GM12878 (cell line): ENCODE data around the gene LINC00632. TPM values are rescaled to one million over a fixed set of nuclear protein-coding genes. Genes with fewer than 3 reads are reported as not detected.
A peak's percentile ranks its signal among the peaks of the same experiment; 100 is the strongest.

ENCODE experiments used
- ATAC-seq: fragments of 200-7000 bp; cut with Tn5 transposase; 3 replicates; pipeline ENCODE4 v1.9.1; 2020; ENCODE audit warnings: mild to moderate bottlenecking, moderate library complexity
- Bru-seq: library from RNA; stranded (reverse); fragments of 400-500 nt; gene quantifications from one replicate; lab custom pipeline; 2021; lab: Mats Ljungman, UMichigan
- BruChase-seq, 2 experiments: library from RNA; stranded (reverse); fragments of 400-500 nt; gene quantifications; one replicate each; lab custom pipeline; 2021; lab: Mats Ljungman, UMichigan
- BruUV-seq: library from RNA; stranded (reverse); fragments of 400-500 nt; replicated peaks from 2 replicates; lab custom pipeline; 2021; lab: Mats Ljungman, UMichigan
- CTCF ChIA-PET: fragments of 300-600 bp; sonication (Branson Sonifier 250); formaldehyde crosslinking; extraction: SDS; loops from one replicate; lab custom pipeline; 2021; ENCODE audit warnings: inconsistent platforms; lab: Yijun Ruan, JAX
- POLR2A ChIA-PET: fragments of 350-600 bp; formaldehyde crosslinking; extraction: SDS; loops from one replicate; lab custom pipeline; 2021; ENCODE audit warnings: inconsistent platforms; lab: Charles Lee
- RAD21 ChIA-PET: fragments of 300-600 bp; sonication (Branson Sonifier 250); formaldehyde crosslinking; loops from one replicate; lab custom pipeline; 2023; ENCODE audit warnings: antibody characterized with exemption; ENCODE audit not compliant: unreplicated experiment; lab: Charles Lee
- SMC1A ChIA-PET: fragments of 300-600 bp; sonication (Branson Sonifier 250); formaldehyde crosslinking; loops from one replicate; lab custom pipeline; 2023; ENCODE audit not compliant: unreplicated experiment, uncharacterized antibody; lab: Charles Lee
- DNase-seq: peaks from one replicate; pipeline ENCODE4 v3.0.0-alpha.2; 2011; ENCODE audit warnings: low read depth, low spot score
- FAIRE-seq: peaks from 3 replicates; lab custom pipeline; 2011; peaks lifted over from hg19 to GRCh38; lab: Jason Lieb, UNC
- H2AFZ ChIP-seq: 2 replicates; pipeline ENCODE4 v1.6.0; 2011; ENCODE audit warnings: low read depth, low read length, control low read depth; ENCODE audit not compliant: control insufficient read depth
- H3K27ac ChIP-seq: 2 replicates; pipeline ENCODE4 v1.5.1; 2011; ENCODE audit warnings: control low read depth; ENCODE audit not compliant: control insufficient read depth, insufficient read depth
- H3K27me3 ChIP-seq, 2 experiments: replicated peaks in 1 of 2; 2 replicates each; pipeline versions ENCODE4 v1.6.0 to v1.6.1; 2011; ENCODE audit warnings: low read length in 1 of 2; ENCODE audit not compliant: control insufficient read depth in 2 of 2, insufficient read depth in 2 of 2
- H3K36me3 ChIP-seq, 2 experiments: 2 replicates each; pipeline ENCODE4 v1.5.1; 2011; ENCODE audit warnings: low read length in 1 of 2; ENCODE audit not compliant: control insufficient read depth in 2 of 2, insufficient read depth in 2 of 2
- H3K4me1 ChIP-seq: 2 replicates; pipeline ENCODE4 v1.6.1; 2011; ENCODE audit warnings: mild to moderate bottlenecking, low read length, moderate library complexity, mixed read lengths; ENCODE audit not compliant: control insufficient read depth, insufficient read depth
- H3K4me2 ChIP-seq: 2 replicates; pipeline ENCODE4 v1.6.0; 2011; ENCODE audit warnings: control low read depth; ENCODE audit not compliant: control insufficient read depth, insufficient read depth
- H3K4me3 ChIP-seq: fragments of 200-600 bp; sonication (generic); 2 replicates; pipeline ENCODE4 v1.5.1; 2016
- H3K79me2 ChIP-seq: 2 replicates; pipeline ENCODE4 v1.6.0; 2011; ENCODE audit warnings: low read length; ENCODE audit not compliant: control insufficient read depth, insufficient read depth
- H3K9ac ChIP-seq: 2 replicates; pipeline ENCODE4 v1.8.0; 2011; ENCODE audit warnings: low read length, control low read depth, mixed read lengths; ENCODE audit not compliant: control insufficient read depth, insufficient read depth
- H3K9me3 ChIP-seq: replicated peaks from 3 replicates; pipeline ENCODE4 v1.5.1; 2011; ENCODE audit warnings: mild to moderate bottlenecking, low read length; ENCODE audit not compliant: control insufficient read depth, insufficient read depth
- H4K20me1 ChIP-seq: 2 replicates; pipeline ENCODE4 v1.6.0; 2011; ENCODE audit not compliant: control insufficient read depth, insufficient read depth
- EGR1 ChIP-seq, 2 experiments: IDR thresholded peaks; 1 replicate in 1 of 2; 2 replicates in 1 of 2; pipeline ENCODE4 v1.6.1; 2011 to 2012; ENCODE audit warnings: low read depth in 2 of 2, low read length in 2 of 2, borderline replicate concordance in 1 of 2, mild to moderate bottlenecking in 1 of 2, moderate library complexity in 1 of 2
- EP300 ChIP-seq, 2 experiments: fragments of 150-350 bp in 1 of 2; IDR thresholded peaks; 2 replicates each; pipeline ENCODE4 v1.6.1; 2011 to 2012; ENCODE audit warnings: low read depth in 2 of 2, low read length in 2 of 2, borderline replicate concordance in 1 of 2, improper control_type of control experiment in 1 of 2, inconsistent platforms in 1 of 2; ENCODE audit not compliant: control insufficient read depth in 1 of 2
- JUND ChIP-seq: IDR thresholded peaks from 2 replicates; pipeline ENCODE4 v1.6.1; 2012; ENCODE audit warnings: low read depth, mild to moderate bottlenecking, low read length, improper control_type of control experiment, moderate library complexity
- SIN3A ChIP-seq: IDR thresholded peaks from 2 replicates; pipeline ENCODE4 v1.6.1; 2012; ENCODE audit warnings: low read depth, low read length, improper control_type of control experiment
- SMAD1 ChIP-seq: fragments of 450-650 bp; IDR thresholded peaks from 2 replicates; pipeline ENCODE4 v1.6.1; 2018; ENCODE audit warnings: mild to moderate bottlenecking, low read depth; ENCODE audit not compliant: partially characterized antibody
- SREBF2 ChIP-seq: IDR thresholded peaks from 2 replicates; pipeline ENCODE4 v1.6.1; 2012; ENCODE audit warnings: mild to moderate bottlenecking, low read length
- TARDBP ChIP-seq: IDR thresholded peaks from 2 replicates; pipeline ENCODE4 v1.6.1; 2016; ENCODE audit warnings: borderline replicate concordance
- ZNF24 ChIP-seq: fragments of 450-650 bp; IDR thresholded peaks from 2 replicates; pipeline ENCODE4 v1.6.1; 2017; ENCODE audit warnings: antibody characterized with exemption, mild to moderate bottlenecking
- WGBS: methylation state at CpG from one replicate; pipeline ENCODE4 v1.1.6; 2016; ENCODE audit warnings: low lambda C conversion rate; ENCODE audit not compliant: insufficient replicate concordance, insufficient coverage; ENCODE audit errors: missing lambda C conversion rate; 5-methylcytosine and 5-hydroxymethylcytosine counted together
- in situ Hi-C: fragments of 300-500 bp; cut with MboI; formaldehyde crosslinking; loops from 9 replicates; pipeline ENCODE4 v1.14.3; 2018; ENCODE audit warnings: mixed read lengths
- intact Hi-C: fragments of 100-400 bp; cut with micrococcal nuclease; formaldehyde crosslinking; loops from one replicate; pipeline ENCODE4 v1.14.2; 2022; ENCODE audit not compliant: unreplicated experiment
- long read RNA-seq, 2 experiments: library from polyadenylated mRNA; unstranded; transcript quantifications; one replicate each; pipeline ENCODE4 v2.0.0, GENCODE V29; 2019 to 2020
- polyA minus RNA-seq, 3 experiments: library from RNA; depleted of rRNA, polyadenylated mRNA; stranded (reverse); fragments of >200 nt; gene quantifications; 2 replicates each; pipeline ENCODE4 v1.2.3, GENCODE V29; 2011
- polyA plus RNA-seq, 11 experiments: library from polyadenylated mRNA; depleted of rRNA in 4 of 11; unstranded in 6 of 11; stranded (reverse) in 5 of 11; fragments of >200 nt; fragmentation: Nextera tagmentation in 4 of 11; fragmentation: Illumina TruSeq in 1 of 11; extraction: Ambion mirVana in 4 of 11; extraction: Trizol in 1 of 11; gene quantifications; 1 replicate in 1 of 11; 2 replicates in 10 of 11; pipeline versions ENCODE4 v1.2.1 to v1.2.3, GENCODE V29; 2011 to 2016; ENCODE audit warnings: inconsistent platforms in 2 of 11, missing spikeins in 2 of 11, low read depth in 1 of 11
- total RNA-seq, 4 experiments: library from RNA; depleted of rRNA in 3 of 4; stranded (reverse); fragments of >200 nt in 3 of 4; fragmentation: Illumina TruSeq in 1 of 4; extraction: Trizol in 1 of 4; gene quantifications; 2 replicates each; pipeline versions ENCODE4 v1.2.1 to v1.2.3, GENCODE V29; 2013 to 2021
- TF ChIP-seq, protein P1 (sequence below): fragments of 450-650 bp; formaldehyde crosslinking; IDR thresholded peaks from 2 replicates; pipeline ENCODE4 v1.5.0; 2022; ENCODE audit warnings: mild to moderate bottlenecking, missing genetic modification characterization

LINC00632 gene
- 0.10 TPM in 1 of 2 replicates, not detected in the other for total RNA-seq (2013; cell fraction: nucleolus; rRNA removed)
- total RNA-seq (2014; rRNA removed) (not detected in 2 replicates), total RNA-seq (2014; rRNA removed; fragmentation: Illumina TruSeq; extraction: Trizol) (not detected in 2 replicates), total RNA-seq (2021) (0.24 and 0.26 TPM in 2 replicates), polyA plus RNA-seq (2011; rRNA removed) (0.50 and 0.55 TPM in 2 replicates), polyA plus RNA-seq (2014; fragmentation: Illumina TruSeq; extraction: Trizol) (not detected in 2 replicates), polyA plus RNA-seq (2014; fragmentation: Nextera tagmentation; extraction: Ambion mirVana) (not detected), polyA plus RNA-seq (2014; rRNA removed) (not detected in 2 replicates), polyA plus RNA-seq (2016; fragmentation: Nextera tagmentation; extraction: Ambion mirVana) (not detected), polyA minus RNA-seq (2011; rRNA and poly(A)+ RNA removed) (0.07 and 0.21 TPM in 2 replicates), Bru-seq, nascent RNA (not detected), BruChase-seq, experiment 1, labeled RNA remaining after a 6-hour chase (percentile 1 among the genes with signal in this experiment), BruChase-seq, experiment 2, labeled RNA remaining after a 2-hour chase (percentile 1 among the genes with signal in this experiment)
- not detected for polyA plus RNA-seq (2011; ENCODE audit: low read depth)
- 0.31 and 0.40 TPM in 2 replicates for polyA plus RNA-seq (2011; cell fraction: cytosol; rRNA removed)
- polyA plus RNA-seq (2011; cell fraction: nucleus; rRNA removed), result 0.31 and 0.63 TPM in 2 replicates
- not detected in 2 replicates for polyA plus RNA-seq (2012)
- not detected in 2 replicates for polyA minus RNA-seq (2011; cell fraction: cytosol; rRNA and poly(A)+ RNA removed)
- 0.12 and 0.38 TPM in 2 replicates for polyA minus RNA-seq (2011; cell fraction: nucleus; rRNA and poly(A)+ RNA removed)
- long read RNA-seq, experiment 1, result 0 reads
- long read RNA-seq, experiment 2, partial matches to known transcripts, result 0 of 2 reads
- long read RNA-seq, experiment 2, other reads (novel, unspliced or antisense), result 2 of 2 reads

- Histone ChIP-seq H3K79me2 (no peaks in the 10 kb centered on the region), H3K4me1 (no peaks in the 10 kb centered on the region), H3K36me3 (no peaks in the 10 kb centered on the region), H2AFZ (no peak within 1 kb of the TSS), H3K9ac (no peak within 1 kb of the TSS), H4K20me1 (no peaks in the 10 kb centered on the region), H3K27ac (no peak within 1 kb of the TSS), H3K4me2 (no peak within 1 kb of the TSS), H3K9me3 (no peaks in the 10 kb centered on the region), H3K27me3 (no peaks in the 10 kb centered on the region), H3K4me3 (no peak within 1 kb of the TSS)
- ChIA-PET CTCF (no interaction called here), POLR2A (interaction anchor here (0.7 kb wide), 1 partner anchor 18 kb away, joined by 3 read pairs; no protein-coding TSS in a partner anchor), SMC1A (no interaction called here), RAD21 (no interaction called here)
- ATAC-seq, result no peak
- FAIRE-seq, result no peak
- intact Hi-C loops, result no loop called here
- WGBS, result 92% methylated on average over 3 of the region's 3 CpGs
- no peak for DNase-seq
- in situ Hi-C loops, result no loop called here
- TF ChIP-seq, protein P1, sequence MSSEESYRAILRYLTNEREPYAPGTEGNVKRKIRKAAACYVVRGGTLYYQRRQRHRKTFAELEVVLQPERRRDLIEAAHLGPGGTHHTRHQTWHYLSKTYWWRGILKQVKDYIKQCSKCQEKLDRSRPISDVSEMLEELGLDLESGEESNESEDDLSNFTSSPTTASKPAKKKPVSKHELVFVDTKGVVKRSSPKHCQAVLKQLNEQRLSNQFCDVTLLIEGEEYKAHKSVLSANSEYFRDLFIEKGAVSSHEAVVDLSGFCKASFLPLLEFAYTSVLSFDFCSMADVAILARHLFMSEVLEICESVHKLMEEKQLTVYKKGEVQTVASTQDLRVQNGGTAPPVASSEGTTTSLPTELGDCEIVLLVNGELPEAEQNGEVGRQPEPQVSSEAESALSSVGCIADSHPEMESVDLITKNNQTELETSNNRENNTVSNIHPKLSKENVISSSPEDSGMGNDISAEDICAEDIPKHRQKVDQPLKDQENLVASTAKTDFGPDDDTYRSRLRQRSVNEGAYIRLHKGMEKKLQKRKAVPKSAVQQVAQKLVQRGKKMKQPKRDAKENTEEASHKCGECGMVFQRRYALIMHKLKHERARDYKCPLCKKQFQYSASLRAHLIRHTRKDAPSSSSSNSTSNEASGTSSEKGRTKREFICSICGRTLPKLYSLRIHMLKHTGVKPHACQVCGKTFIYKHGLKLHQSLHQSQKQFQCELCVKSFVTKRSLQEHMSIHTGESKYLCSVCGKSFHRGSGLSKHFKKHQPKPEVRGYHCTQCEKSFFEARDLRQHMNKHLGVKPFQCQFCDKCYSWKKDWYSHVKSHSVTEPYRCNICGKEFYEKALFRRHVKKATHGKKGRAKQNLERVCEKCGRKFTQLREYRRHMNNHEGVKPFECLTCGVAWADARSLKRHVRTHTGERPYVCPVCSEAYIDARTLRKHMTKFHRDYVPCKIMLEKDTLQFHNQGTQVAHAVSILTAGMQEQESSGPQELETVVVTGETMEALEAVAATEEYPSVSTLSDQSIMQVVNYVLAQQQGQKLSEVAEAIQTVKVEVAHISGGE (CRISPR knock-in tag), result no peak
- TF ChIP-seq EGR1 (IDR thresholded peaks at IDR 0.05; ENCODE audit: borderline replicate concordance in 1 of 2, low read depth in 2 of 2, low read length in 2 of 2) (no peak), SMAD1 (no peak), TARDBP (no peak), JUND (no peak), SIN3A (no peak), EP300 (IDR thresholded peaks at IDR 0.05; ENCODE audit: borderline replicate concordance in 1 of 2, control insufficient read depth in 1 of 2, low read depth in 2 of 2, low read length in 2 of 2) (no peak), ZNF24 (no peak), SREBF2 (no peak)
- no TSS peak for BruUV-seq
Measured at GRCh38 chrX:140709421-140709846, at the start of gene LINC00632. Gene LINC00632 (plus strand): TSS chrX:140709759.
